Panc1 (cell line): ENCODE measurements around the gene JUND. TPM values are rescaled to one million over a fixed set of nuclear protein-coding genes. Genes with fewer than 3 reads are reported as not detected.

Source experiments
- ATAC-seq: fragments of 200-7000 bp; cut with Tn5 transposase; 2 replicates; pipeline ENCODE4 v1.9.1; 2020; ENCODE audit warnings: mild to moderate bottlenecking, moderate library complexity
- BruUV-seq: library from RNA; stranded (reverse); fragments of 400-500 nt; replicated peaks from 2 replicates; lab custom pipeline; 2021; lab: Mats Ljungman, UMichigan
- CTCF ChIA-PET: fragments of 300-600 bp; sonication (Branson Sonifier 250); formaldehyde crosslinking; loops from one replicate; lab custom pipeline; 2022; ENCODE audit warnings: antibody characterized with exemption; lab: Charles Lee
- POLR2A ChIA-PET: fragments of 300-600 bp; sonication (Branson Sonifier 250); formaldehyde crosslinking; loops from one replicate; lab custom pipeline; 2022; ENCODE audit warnings: antibody characterized with exemption; lab: Charles Lee
- DNase-seq: peaks from one replicate; pipeline ENCODE4 v3.0.0-alpha.2; 2010; ENCODE audit warnings: low read depth, low spot score
- H3K27ac ChIP-seq: 2 replicates; pipeline ENCODE4 v1.5.1; 2011; ENCODE audit warnings: mild to moderate bottlenecking, low read length, inconsistent platforms
- H3K27me3 ChIP-seq: fragments of 200-500 bp; sonication (Bioruptor generic); 2 replicates; pipeline ENCODE4 v1.6.0; 2014; ENCODE audit warnings: low read length, inconsistent platforms; ENCODE audit not compliant: control insufficient read depth, insufficient read depth
- H3K36me3 ChIP-seq: fragments of 200-500 bp; sonication (Bioruptor generic); 2 replicates; pipeline ENCODE4 v1.5.1; 2014; ENCODE audit warnings: inconsistent platforms, mild to moderate bottlenecking, low read length, moderate library complexity; ENCODE audit not compliant: control insufficient read depth, insufficient read depth
- H3K4me1 ChIP-seq: 2 replicates; pipeline ENCODE4 v1.5.1; 2011; ENCODE audit warnings: inconsistent platforms, mild to moderate bottlenecking, low read length, moderate library complexity; ENCODE audit not compliant: control insufficient read depth, insufficient read depth
- H3K4me3 ChIP-seq, 2 experiments: 2 replicates each; pipeline ENCODE4 v1.5.1; 2011 to 2012; ENCODE audit warnings: low read depth in 2 of 2, low read length in 2 of 2, mild to moderate bottlenecking in 2 of 2, inconsistent platforms in 1 of 2, moderate library complexity in 1 of 2
- H3K9me3 ChIP-seq: fragments of 200-500 bp; sonication (Bioruptor generic); 2 replicates; pipeline ENCODE4 v1.5.1; 2014; ENCODE audit warnings: low read depth, mild to moderate bottlenecking, inconsistent platforms, low read length, moderate library complexity; ENCODE audit not compliant: control insufficient read depth, insufficient read depth
- CTCF ChIP-seq: fragments of 450-650 bp; IDR thresholded peaks from 2 replicates; pipeline ENCODE4 v1.5.1; 2017; ENCODE audit warnings: mild to moderate bottlenecking
- POLR2AphosphoS5 ChIP-seq: IDR thresholded peaks from 2 replicates; pipeline ENCODE4 v1.6.1; 2012; ENCODE audit warnings: mild to moderate bottlenecking, low read depth, low read length, moderate library complexity
- REST ChIP-seq, 2 experiments: IDR thresholded peaks; 2 replicates each; pipeline ENCODE4 v1.6.1; 2011 to 2012; ENCODE audit warnings: low read depth in 2 of 2, control low read depth in 1 of 2, low read length in 1 of 2, mild to moderate bottlenecking in 1 of 2, moderate library complexity in 1 of 2; ENCODE audit not compliant: insufficient read depth in 1 of 2
- SIN3A ChIP-seq: IDR thresholded peaks from 2 replicates; pipeline ENCODE4 v1.6.1; 2012; ENCODE audit warnings: low read depth, mild to moderate bottlenecking, low read length, moderate library complexity, borderline replicate concordance; ENCODE audit not compliant: insufficient read depth
- TCF7L2 ChIP-seq: IDR thresholded peaks from 2 replicates; pipeline ENCODE4 v1.6.1; 2011; ENCODE audit warnings: mild to moderate bottlenecking, low read depth, low read length, inconsistent platforms
- in situ Hi-C: cut with HindIII; loops from 2 replicates; pipeline ENCODE4 v1.10.0; 2016; ENCODE audit warnings: low sequenced_read_pairs, low pct_unique_long_range_greater_than_20kb
- intact Hi-C: fragments of 100-400 bp; cut with micrococcal nuclease; formaldehyde crosslinking; loops from one replicate; pipeline ENCODE4 v1.10.0; 2022; ENCODE audit not compliant: unreplicated experiment
- total RNA-seq: library from RNA; stranded (reverse); gene quantifications from one replicate; pipeline ENCODE4 v1.2.1, GENCODE V29; 2021; ENCODE audit not compliant: unreplicated experiment

JUND gene
- total RNA-seq, 1 experiment from 2014 or later, result 130 TPM

- CTCF ChIA-PET, result no interaction called here
- BruUV-seq, result no TSS peak
- ATAC-seq, result no peak
Measured at GRCh38 chr19:18291019-18291524, 9.7 kb upstream of the JUND start.

GRCh38 chr19:18290302-18291018 is 9.0 kb upstream of the JUND start:
- Histone ChIP-seq H3K4me3 (no peak overlapping the region), H3K36me3 (no peaks in the 10 kb centered on the region), H3K4me1 (peaks cover 23% of the 10 kb centered on the region), H3K9me3 (no peaks in the 10 kb centered on the region), H3K27me3 (no peaks in the 10 kb centered on the region), H3K27ac (peak overlapping the region; percentile 90)
- DNase-seq (no peak), ATAC-seq (no peak)
- BruUV-seq, result no TSS peak
- intact Hi-C loops, result no loop called here
- TF ChIP-seq SIN3A, result no peak
- no peak for TF ChIP-seq CTCF
- TF ChIP-seq POLR2AphosphoS5, result no peak
- no peak for TF ChIP-seq TCF7L2
- TF ChIP-seq REST (IDR thresholded peaks at IDR 0.05; ENCODE audit: insufficient read depth in 1 of 2, low read depth in 2 of 2, low read length in 1 of 2), result no peak
- in situ Hi-C loops, result no loop called here
- CTCF ChIA-PET, result no interaction called here
- POLR2A ChIA-PET, result no interaction called here

More at GRCh38 chr19:18291019-18291524, 9.7 kb upstream of the JUND start:
- TF ChIP-seq REST (IDR thresholded peaks at IDR 0.05; ENCODE audit: insufficient read depth in 1 of 2, low read depth in 2 of 2, low read length in 1 of 2) (no peak), TCF7L2 (no peak), CTCF (no peak), SIN3A (no peak), POLR2AphosphoS5 (no peak)
- H3K36me3 ChIP-seq, result no peaks in the 10 kb centered on the region
- peak overlapping the region; percentile 90 for H3K27ac ChIP-seq
- DNase-seq, result no peak
- in situ Hi-C loops, result no loop called here
- peak overlapping the region; percentile 43 to 68 for H3K4me3 ChIP-seq
- H3K4me1 ChIP-seq, result peaks cover 23% of the 10 kb centered on the region
- intact Hi-C loops, result no loop called here
- POLR2A ChIA-PET, result interaction anchor here (2.7 kb wide), 1 partner anchor 10 kb away, joined by 22 read pairs; the partner anchor contains the start of gene JUND
- no peaks in the 10 kb centered on the region for H3K9me3 ChIP-seq
- H3K27me3 ChIP-seq, result no peaks in the 10 kb centered on the region
